GM18861 (cell line): ENCODE data around the gene HCN1.
"Not testable (repeated sequence)": the region's sequence is repeated elsewhere in the genome, so short reads cannot be mapped to it uniquely, and the experiment has no call there.

Experiments used
- ATAC-seq: cut with Tn5 transposase; IDR thresholded peaks from one replicate; pipeline ENCODE4 v1.9.1; 2021; ENCODE audit not compliant: unreplicated experiment

Gene HCN1

GRCh38 chr5:45437752-45438151, 258.4 kb downstream of the HCN1 start:
- ATAC-seq = no peak

GRCh38 chr5:45417285-45417998, 278.7 kb downstream of the HCN1 start:
- no peak for ATAC-seq

- ATAC-seq = no peak
Measured at GRCh38 chr5:45414620-45415573, 281.3 kb downstream of the HCN1 start.

GRCh38 chr5:45411971-45412612, 284.1 kb downstream of the HCN1 start:
- no peak for ATAC-seq

- no peak for ATAC-seq
Measured at GRCh38 chr5:45410304-45410995, 285.7 kb downstream of the HCN1 start.

- no peak for ATAC-seq
Measured at GRCh38 chr5:45408067-45408466, 288.1 kb downstream of the HCN1 start.

- no peak for ATAC-seq
Measured at GRCh38 chr5:45402804-45403455, 293.2 kb downstream of the HCN1 start.

- no peak for ATAC-seq
Measured at GRCh38 chr5:45399041-45399440, 297.1 kb downstream of the HCN1 start.

GRCh38 chr5:45385321-45386058, 310.7 kb downstream of the HCN1 start:
- ATAC-seq = no peak

- no peak for ATAC-seq
Measured at GRCh38 chr5:45383985-45384384, 312.2 kb downstream of the HCN1 start.

GRCh38 chr5:45382583-45382982, 313.6 kb downstream of the HCN1 start:
- ATAC-seq = no peak

- no peak for ATAC-seq
Measured at GRCh38 chr5:45376417-45376816, 319.8 kb downstream of the HCN1 start.

- ATAC-seq = no peak
Measured at GRCh38 chr5:45372629-45373028, 323.6 kb downstream of the HCN1 start.

- ATAC-seq = not testable (repeated sequence)
Measured at GRCh38 chr5:45371423-45371822, 324.8 kb downstream of the HCN1 start.

- no peak for ATAC-seq
Measured at GRCh38 chr5:45355189-45355992, 340.8 kb downstream of the HCN1 start.

GRCh38 chr5:45336464-45336863, 359.7 kb downstream of the HCN1 start:
- no peak for ATAC-seq

- ATAC-seq = no peak
Measured at GRCh38 chr5:45335978-45336377, 360.2 kb downstream of the HCN1 start.

GRCh38 chr5:45335346-45335745, 360.8 kb downstream of the HCN1 start:
- no peak for ATAC-seq

GRCh38 chr5:45334939-45335338, 361.2 kb downstream of the HCN1 start:
- ATAC-seq = no peak
